GM23338 (cell line): ENCODE data around the gene ZNF140.

Experiments
- CREB1 ChIP-seq: fragments of 250-450 bp; sonication (Bioruptor Pico); IDR thresholded peaks from 2 replicates; pipeline ENCODE4 v1.5.0; 2020; ENCODE audit warnings: low read depth, mild to moderate bottlenecking, moderate library complexity
- ETS1 ChIP-seq: IDR thresholded peaks from 2 replicates; pipeline ENCODE4 v1.6.1; 2016; ENCODE audit warnings: antibody characterized with exemption
- EZH2 ChIP-seq: fragments of 200-600 bp; sonication (generic); IDR thresholded peaks from one replicate; pipeline ENCODE4 v1.8.0; 2017; ENCODE audit warnings: antibody characterized with exemption, mild to moderate bottlenecking, low read depth; ENCODE audit not compliant: unreplicated experiment
- EZH2phosphoT487 ChIP-seq: fragments of 200-600 bp; sonication (generic); IDR thresholded peaks from one replicate; pipeline ENCODE4 v1.8.1; 2018; ENCODE audit warnings: antibody characterized with exemption; ENCODE audit not compliant: unreplicated experiment
- JUNB ChIP-seq: IDR thresholded peaks from one replicate; pipeline ENCODE4 v1.6.1; 2016; ENCODE audit warnings: antibody characterized with exemption; ENCODE audit not compliant: unreplicated experiment
- NANOG ChIP-seq: IDR thresholded peaks from 2 replicates; pipeline ENCODE4 v1.6.1; 2016; ENCODE audit warnings: antibody characterized with exemption, borderline replicate concordance
- POLR2AphosphoS5 ChIP-seq: IDR thresholded peaks from 2 replicates; pipeline ENCODE4 v1.6.1; 2016; ENCODE audit warnings: antibody characterized with exemption, low read depth
- STAT1 ChIP-seq: IDR thresholded peaks from one replicate; pipeline ENCODE4 v1.6.1; 2016; ENCODE audit warnings: antibody characterized with exemption; ENCODE audit not compliant: unreplicated experiment
- ZNF114 ChIP-seq: fragments of 250-450 bp; sonication (Bioruptor Pico); IDR thresholded peaks from 2 replicates; pipeline ENCODE4 v1.5.0; 2020; ENCODE audit warnings: mild to moderate bottlenecking, moderate library complexity
- ZNF331 ChIP-seq: fragments of 250-450 bp; sonication (Bioruptor Pico); IDR thresholded peaks from 2 replicates; pipeline ENCODE4 v1.5.0; 2020; ENCODE audit warnings: low read depth, mild to moderate bottlenecking, moderate library complexity
- ZNF462 ChIP-seq: fragments of 250-450 bp; sonication (Bioruptor Pico); IDR thresholded peaks from 2 replicates; pipeline ENCODE4 v1.5.0; 2020; ENCODE audit warnings: mild to moderate bottlenecking, moderate library complexity
- TF ChIP-seq, protein P1 (sequence below), 2 experiments: fragments of 200-600 bp in 1 of 2; sonication (generic) in 1 of 2; conservative IDR thresholded peaks; 2 replicates each; pipeline versions ENCODE4 v1.5.1 to v1.6.1; 2016 to 2017; ENCODE audit warnings: antibody characterized with exemption in 2 of 2, low read depth in 2 of 2, mild to moderate bottlenecking in 2 of 2, moderate library complexity in 1 of 2
- TF ChIP-seq, protein P2 (sequence below): IDR thresholded peaks from one replicate; pipeline ENCODE4 v1.6.1; 2018; ENCODE audit warnings: antibody characterized with exemption; ENCODE audit not compliant: unreplicated experiment

- TF ChIP-seq, protein P1, sequence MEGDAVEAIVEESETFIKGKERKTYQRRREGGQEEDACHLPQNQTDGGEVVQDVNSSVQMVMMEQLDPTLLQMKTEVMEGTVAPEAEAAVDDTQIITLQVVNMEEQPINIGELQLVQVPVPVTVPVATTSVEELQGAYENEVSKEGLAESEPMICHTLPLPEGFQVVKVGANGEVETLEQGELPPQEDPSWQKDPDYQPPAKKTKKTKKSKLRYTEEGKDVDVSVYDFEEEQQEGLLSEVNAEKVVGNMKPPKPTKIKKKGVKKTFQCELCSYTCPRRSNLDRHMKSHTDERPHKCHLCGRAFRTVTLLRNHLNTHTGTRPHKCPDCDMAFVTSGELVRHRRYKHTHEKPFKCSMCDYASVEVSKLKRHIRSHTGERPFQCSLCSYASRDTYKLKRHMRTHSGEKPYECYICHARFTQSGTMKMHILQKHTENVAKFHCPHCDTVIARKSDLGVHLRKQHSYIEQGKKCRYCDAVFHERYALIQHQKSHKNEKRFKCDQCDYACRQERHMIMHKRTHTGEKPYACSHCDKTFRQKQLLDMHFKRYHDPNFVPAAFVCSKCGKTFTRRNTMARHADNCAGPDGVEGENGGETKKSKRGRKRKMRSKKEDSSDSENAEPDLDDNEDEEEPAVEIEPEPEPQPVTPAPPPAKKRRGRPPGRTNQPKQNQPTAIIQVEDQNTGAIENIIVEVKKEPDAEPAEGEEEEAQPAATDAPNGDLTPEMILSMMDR (conservative IDR thresholded peaks at IDR 0.05; ENCODE audit: low read depth in 2 of 2): no peak
- no peak for TF ChIP-seq POLR2AphosphoS5
- no peak for TF ChIP-seq CREB1 (CRISPR knock-in tag)
- TF ChIP-seq EZH2: no peak
- TF ChIP-seq EZH2phosphoT487: no peak
- TF ChIP-seq ETS1: no peak
- TF ChIP-seq, protein P2, sequence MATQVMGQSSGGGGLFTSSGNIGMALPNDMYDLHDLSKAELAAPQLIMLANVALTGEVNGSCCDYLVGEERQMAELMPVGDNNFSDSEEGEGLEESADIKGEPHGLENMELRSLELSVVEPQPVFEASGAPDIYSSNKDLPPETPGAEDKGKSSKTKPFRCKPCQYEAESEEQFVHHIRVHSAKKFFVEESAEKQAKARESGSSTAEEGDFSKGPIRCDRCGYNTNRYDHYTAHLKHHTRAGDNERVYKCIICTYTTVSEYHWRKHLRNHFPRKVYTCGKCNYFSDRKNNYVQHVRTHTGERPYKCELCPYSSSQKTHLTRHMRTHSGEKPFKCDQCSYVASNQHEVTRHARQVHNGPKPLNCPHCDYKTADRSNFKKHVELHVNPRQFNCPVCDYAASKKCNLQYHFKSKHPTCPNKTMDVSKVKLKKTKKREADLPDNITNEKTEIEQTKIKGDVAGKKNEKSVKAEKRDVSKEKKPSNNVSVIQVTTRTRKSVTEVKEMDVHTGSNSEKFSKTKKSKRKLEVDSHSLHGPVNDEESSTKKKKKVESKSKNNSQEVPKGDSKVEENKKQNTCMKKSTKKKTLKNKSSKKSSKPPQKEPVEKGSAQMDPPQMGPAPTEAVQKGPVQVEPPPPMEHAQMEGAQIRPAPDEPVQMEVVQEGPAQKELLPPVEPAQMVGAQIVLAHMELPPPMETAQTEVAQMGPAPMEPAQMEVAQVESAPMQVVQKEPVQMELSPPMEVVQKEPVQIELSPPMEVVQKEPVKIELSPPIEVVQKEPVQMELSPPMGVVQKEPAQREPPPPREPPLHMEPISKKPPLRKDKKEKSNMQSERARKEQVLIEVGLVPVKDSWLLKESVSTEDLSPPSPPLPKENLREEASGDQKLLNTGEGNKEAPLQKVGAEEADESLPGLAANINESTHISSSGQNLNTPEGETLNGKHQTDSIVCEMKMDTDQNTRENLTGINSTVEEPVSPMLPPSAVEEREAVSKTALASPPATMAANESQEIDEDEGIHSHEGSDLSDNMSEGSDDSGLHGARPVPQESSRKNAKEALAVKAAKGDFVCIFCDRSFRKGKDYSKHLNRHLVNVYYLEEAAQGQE: no peak
- no peak for TF ChIP-seq ZNF114
- no peak for TF ChIP-seq NANOG
- TF ChIP-seq JUNB: no peak
- no peak for TF ChIP-seq ZNF331
- no peak for TF ChIP-seq ZNF462 (CRISPR knock-in tag)
- no peak for TF ChIP-seq STAT1
These were observed 25.5 kb downstream of the ZNF140 start for GRCh38 chr12:133106253-133106652.
